Measurements from ENCODE around the gene ABLIM2. TPM values are rescaled to one million over a fixed set of nuclear protein-coding genes. Genes with fewer than 3 reads are reported as not detected.

Gene ABLIM2
- total RNA-seq, 1 donor from 2014 or later: 5.2 TPM

- H3K4me3 ChIP-seq: no peak overlapping the region
- intact Hi-C loops (cut with DNase I): no loop called here
- no peaks in the 10 kb centered on the region for H3K27me3 ChIP-seq (ENCODE audit: low read depth)
- H3K9me3 ChIP-seq: no peaks in the 10 kb centered on the region
- ATAC-seq (no peak), DNase-seq (no peak)
- H3K36me3 ChIP-seq: no peaks in the 10 kb centered on the region
- no peak overlapping the region for H3K27ac ChIP-seq
- TF ChIP-seq CTCF (IDR thresholded peaks at IDR 0.05): no peak
- no peaks in the 10 kb centered on the region for H3K4me1 ChIP-seq
These were observed 143.1 kb downstream of the ABLIM2 start for GRCh38 chr4:8015512-8015911.

GRCh38 chr4:8013976-8014726 is 144.5 kb downstream of the ABLIM2 start:
- no peak for TF ChIP-seq CTCF (IDR thresholded peaks at IDR 0.05)
- intact Hi-C loops (cut with DNase I): no loop called here
- Histone ChIP-seq H3K36me3 (no peaks in the 10 kb centered on the region), H3K4me3 (no peak overlapping the region), H3K27ac (no peak overlapping the region), H3K27me3 (ENCODE audit: low read depth) (no peaks in the 10 kb centered on the region), H3K9me3 (no peaks in the 10 kb centered on the region), H3K4me1 (no peaks in the 10 kb centered on the region)
- no peak for ATAC-seq
- DNase-seq: no peak

GRCh38 chr4:8012517-8012916 is 146.1 kb downstream of the ABLIM2 start:
- Histone ChIP-seq H3K9me3 (no peaks in the 10 kb centered on the region), H3K27me3 (ENCODE audit: low read depth) (no peaks in the 10 kb centered on the region), H3K4me3 (no peak overlapping the region), H3K36me3 (no peaks in the 10 kb centered on the region), H3K4me1 (no peaks in the 10 kb centered on the region), H3K27ac (no peak overlapping the region)
- no peak for TF ChIP-seq CTCF (IDR thresholded peaks at IDR 0.05)
- ATAC-seq (no peak), DNase-seq (no peak)
- intact Hi-C loops (cut with DNase I): no loop called here

- Histone ChIP-seq H3K4me3 (no peak overlapping the region), H3K4me1 (no peaks in the 10 kb centered on the region), H3K9me3 (no peaks in the 10 kb centered on the region), H3K27ac (no peak overlapping the region), H3K27me3 (ENCODE audit: low read depth) (no peaks in the 10 kb centered on the region), H3K36me3 (no peaks in the 10 kb centered on the region)
- DNase-seq: no peak
- TF ChIP-seq CTCF (IDR thresholded peaks at IDR 0.05): no peak
- ATAC-seq: peak; percentile 37
- intact Hi-C loops (cut with DNase I): no loop called here
These were observed 148.0 kb downstream of the ABLIM2 start for GRCh38 chr4:8010618-8011017.

DNA sequence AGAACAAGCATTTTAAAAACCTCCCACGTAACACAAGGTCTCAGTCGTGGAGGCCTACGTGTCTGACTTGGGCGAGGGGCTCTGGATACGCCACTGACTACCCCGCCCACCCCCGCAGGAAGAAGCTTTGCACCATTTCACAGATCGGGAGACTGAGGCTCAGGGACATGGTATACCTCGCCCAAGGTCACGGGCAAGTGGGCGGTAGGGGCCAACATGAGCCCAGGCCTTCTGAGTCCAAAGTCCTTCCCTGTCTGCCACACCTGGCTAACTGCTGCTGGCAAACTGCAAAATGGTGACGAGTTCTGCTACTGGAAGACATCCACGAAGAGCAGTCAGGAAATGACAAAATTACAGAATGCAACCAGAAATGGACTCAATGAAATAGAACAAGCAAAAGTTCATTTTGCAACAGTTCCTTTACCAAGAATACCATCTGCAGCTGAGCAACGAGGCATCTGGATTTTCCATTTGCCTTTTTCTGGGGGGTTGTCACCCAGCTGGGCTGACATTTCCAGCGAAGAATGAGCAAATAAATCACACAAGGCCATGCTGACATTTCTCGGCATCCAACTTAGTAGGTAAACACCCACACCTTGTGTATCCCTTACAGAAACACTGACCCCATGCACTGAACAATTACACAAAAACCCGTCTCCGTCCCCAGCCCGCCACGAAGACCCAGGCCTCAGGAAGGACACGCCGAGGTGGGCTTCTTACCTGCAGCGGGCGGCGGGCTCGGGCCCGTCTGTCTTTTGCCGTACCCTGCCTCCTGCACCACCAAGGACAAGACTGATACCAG is 148.7 kb downstream of the ABLIM2 start:
- no peaks in the 10 kb centered on the region for H3K36me3 ChIP-seq
- H3K9me3 ChIP-seq: no peaks in the 10 kb centered on the region
- ATAC-seq (no peak), DNase-seq (no peak)
- H3K4me3 ChIP-seq: no peak overlapping the region
- TF ChIP-seq CTCF (IDR thresholded peaks at IDR 0.05): no peak
- no peaks in the 10 kb centered on the region for H3K27me3 ChIP-seq (ENCODE audit: low read depth)
- intact Hi-C loops (cut with DNase I): no loop called here
- no peak overlapping the region for H3K27ac ChIP-seq
- no peaks in the 10 kb centered on the region for H3K4me1 ChIP-seq

Data from lower lobe of right lung (tissue), 2 donors.